A673 (cell line): ENCODE measurements around the gene MRPS10. TPM values are rescaled to one million over a fixed set of nuclear protein-coding genes. Genes with fewer than 3 reads are reported as not detected.

Experiments used
- BruUV-seq: library from RNA; stranded (reverse); fragments of 400-500 nt; replicated peaks from 2 replicates; lab custom pipeline; 2021; lab: Mats Ljungman, UMichigan
- CTCF ChIA-PET: fragments of 300-600 bp; sonication (Branson Sonifier 250); formaldehyde crosslinking; loops from one replicate; lab custom pipeline; 2022; ENCODE audit warnings: antibody characterized with exemption; lab: Charles Lee
- POLR2A ChIA-PET: fragments of 300-600 bp; sonication (Branson Sonifier 250); formaldehyde crosslinking; loops from one replicate; lab custom pipeline; 2022; ENCODE audit warnings: antibody characterized with exemption; ENCODE audit not compliant: low non-redundant PET; lab: Charles Lee
- DNase-seq: peaks from one replicate; pipeline ENCODE4 v3.0.0-alpha.2; 2015; ENCODE audit warnings: low spot score
- H3K27ac ChIP-seq: fragments of 200-600 bp; sonication (generic); 2 replicates; pipeline ENCODE4 v1.5.1; 2016; ENCODE audit warnings: mixed run types, low read depth, mild to moderate bottlenecking, mixed read lengths, antibody characterized with exemption, low read length; ENCODE audit not compliant: poor library complexity, severe bottlenecking
- H3K27me3 ChIP-seq: fragments of 200-600 bp; sonication (generic); replicated peaks from 2 replicates; pipeline ENCODE4 v1.6.1; 2017; ENCODE audit warnings: mixed run types, low read depth, mild to moderate bottlenecking, mixed read lengths, antibody characterized with exemption, low read length; ENCODE audit not compliant: insufficient read depth, poor library complexity
- H3K36me3 ChIP-seq: fragments of 200-600 bp; sonication (generic); 2 replicates; pipeline ENCODE4 v1.6.1; 2016; ENCODE audit warnings: mixed run types, mild to moderate bottlenecking, mixed read lengths, antibody characterized with exemption, low read length; ENCODE audit not compliant: insufficient read depth, poor library complexity, severe bottlenecking
- H3K4me1 ChIP-seq: fragments of 200-600 bp; sonication (generic); 2 replicates; pipeline ENCODE4 v1.6.1; 2017; ENCODE audit warnings: mixed run types, mild to moderate bottlenecking, mixed read lengths, antibody characterized with exemption, low read length; ENCODE audit not compliant: insufficient read depth, poor library complexity, severe bottlenecking
- H3K4me3 ChIP-seq: fragments of 200-600 bp; sonication (generic); 2 replicates; pipeline ENCODE4 v1.5.1; 2016; ENCODE audit warnings: low read depth, mixed run types, mild to moderate bottlenecking, mixed read lengths, low read length; ENCODE audit not compliant: poor library complexity, severe bottlenecking
- H3K9me3 ChIP-seq: fragments of 200-600 bp; sonication (generic); 2 replicates; pipeline ENCODE4 v1.6.1; 2016; ENCODE audit warnings: mixed run types, low read depth, mild to moderate bottlenecking, mixed read lengths, antibody characterized with exemption, low read length; ENCODE audit not compliant: poor library complexity, severe bottlenecking
- CTCF ChIP-seq: fragments of 300-800, 200-600 bp; sonication (generic); conservative IDR thresholded peaks from 2 replicates; pipeline ENCODE4 v1.5.1; 2017; ENCODE audit warnings: low read depth, mild to moderate bottlenecking, antibody characterized with exemption, low read length, moderate library complexity, mixed read lengths
- EZH2 ChIP-seq: fragments of 200-600 bp; sonication (generic); IDR thresholded peaks from 2 replicates; pipeline ENCODE4 v1.6.1; 2017; ENCODE audit warnings: borderline replicate concordance, low read depth, mild to moderate bottlenecking, mixed read lengths, antibody characterized with exemption, low read length; ENCODE audit not compliant: poor library complexity, severe bottlenecking
- intact Hi-C: fragments of 100-400 bp; cut with micrococcal nuclease; formaldehyde crosslinking; loops from one replicate; pipeline ENCODE4 v1.10.0; 2022; ENCODE audit not compliant: unreplicated experiment
- total RNA-seq: library from RNA; stranded (reverse); gene quantifications from 2 replicates; pipeline ENCODE4 v1.2.3, GENCODE V29; 2021

The MRPS10 gene
- total RNA-seq, 1 experiment from 2014 or later, result 52.0 TPM

- H3K9me3 ChIP-seq, result no peaks in the 10 kb centered on the region
- POLR2A ChIA-PET, result no interaction called here
- H3K4me1 ChIP-seq, result no peaks in the 10 kb centered on the region
- H3K36me3 ChIP-seq, result no peaks in the 10 kb centered on the region
- no TSS peak for BruUV-seq
- no peak overlapping the region for H3K4me3 ChIP-seq
- H3K27ac ChIP-seq, result no peak overlapping the region
- H3K27me3 ChIP-seq, result no peaks in the 10 kb centered on the region
- TF ChIP-seq EZH2 (no peak), CTCF (no peak)
- CTCF ChIA-PET, result interaction anchor here (0.6 kb wide), 1 partner anchor 490 kb away, joined by 3 read pairs; no protein-coding TSS in a partner anchor
- intact Hi-C loops, result no loop called here
- DNase-seq, result no peak
Observed at GRCh38 chr6:42224222-42225028, 6.8 kb upstream of the MRPS10 start.

- no peaks in the 10 kb centered on the region for H3K27me3 ChIP-seq
- TF ChIP-seq CTCF (no peak), EZH2 (no peak)
- H3K36me3 ChIP-seq, result no peaks in the 10 kb centered on the region
- no TSS peak for BruUV-seq
- H3K9me3 ChIP-seq, result no peaks in the 10 kb centered on the region
- CTCF ChIA-PET, result no interaction called here
- H3K27ac ChIP-seq, result no peak overlapping the region
- no peak for DNase-seq
- peaks cover 4% of the 10 kb centered on the region for H3K4me1 ChIP-seq
- no peak overlapping the region for H3K4me3 ChIP-seq
- POLR2A ChIA-PET, result no interaction called here
- intact Hi-C loops, result no loop called here
Observed at GRCh38 chr6:42222448-42222847, 4.8 kb upstream of the MRPS10 start.

DNA sequence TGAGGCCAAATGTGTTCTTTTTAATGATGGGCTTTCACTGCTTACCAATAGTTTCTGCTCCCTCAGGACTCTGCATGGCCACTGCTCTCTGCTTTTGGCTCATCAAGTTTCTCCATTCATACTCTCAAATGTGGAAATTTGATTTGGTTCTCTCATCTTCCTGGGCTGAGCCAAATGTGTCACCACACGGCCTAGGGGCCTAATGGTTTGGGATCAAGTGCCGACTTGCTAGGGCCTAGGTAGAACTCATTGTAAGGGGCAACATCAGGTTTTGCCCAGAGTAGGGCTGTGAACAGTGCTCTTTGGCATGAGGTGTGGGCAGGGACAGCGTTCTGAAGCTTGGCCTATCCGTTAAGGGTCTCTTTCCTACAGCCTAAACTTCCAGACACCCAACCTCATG is 3.9 kb upstream of the MRPS10 start:
- no peak for DNase-seq
- ChIA-PET POLR2A (no interaction called here), CTCF (no interaction called here)
- no peaks in the 10 kb centered on the region for H3K27me3 ChIP-seq
- no peaks in the 10 kb centered on the region for H3K9me3 ChIP-seq
- H3K27ac ChIP-seq, result no peak overlapping the region
- intact Hi-C loops, result no loop called here
- no peak for TF ChIP-seq EZH2
- TF ChIP-seq CTCF, result no peak
- no peak overlapping the region for H3K4me3 ChIP-seq
- no peaks in the 10 kb centered on the region for H3K36me3 ChIP-seq
- no TSS peak for BruUV-seq
- peaks cover 11% of the 10 kb centered on the region for H3K4me1 ChIP-seq
